Medulla oblongata (tissue), 1 donor: ENCODE data around the gene HSP90AA1.
"Not testable (repeated sequence)": the region's sequence is repeated elsewhere in the genome, so short reads cannot be mapped to it uniquely, and the experiment has no call there.

Experiments
- DNase-seq: peaks from one replicate; pipeline ENCODE4 v3.0.0-alpha.2; 2015; ENCODE audit errors: extremely low spot score

HSP90AA1 gene

DNA sequence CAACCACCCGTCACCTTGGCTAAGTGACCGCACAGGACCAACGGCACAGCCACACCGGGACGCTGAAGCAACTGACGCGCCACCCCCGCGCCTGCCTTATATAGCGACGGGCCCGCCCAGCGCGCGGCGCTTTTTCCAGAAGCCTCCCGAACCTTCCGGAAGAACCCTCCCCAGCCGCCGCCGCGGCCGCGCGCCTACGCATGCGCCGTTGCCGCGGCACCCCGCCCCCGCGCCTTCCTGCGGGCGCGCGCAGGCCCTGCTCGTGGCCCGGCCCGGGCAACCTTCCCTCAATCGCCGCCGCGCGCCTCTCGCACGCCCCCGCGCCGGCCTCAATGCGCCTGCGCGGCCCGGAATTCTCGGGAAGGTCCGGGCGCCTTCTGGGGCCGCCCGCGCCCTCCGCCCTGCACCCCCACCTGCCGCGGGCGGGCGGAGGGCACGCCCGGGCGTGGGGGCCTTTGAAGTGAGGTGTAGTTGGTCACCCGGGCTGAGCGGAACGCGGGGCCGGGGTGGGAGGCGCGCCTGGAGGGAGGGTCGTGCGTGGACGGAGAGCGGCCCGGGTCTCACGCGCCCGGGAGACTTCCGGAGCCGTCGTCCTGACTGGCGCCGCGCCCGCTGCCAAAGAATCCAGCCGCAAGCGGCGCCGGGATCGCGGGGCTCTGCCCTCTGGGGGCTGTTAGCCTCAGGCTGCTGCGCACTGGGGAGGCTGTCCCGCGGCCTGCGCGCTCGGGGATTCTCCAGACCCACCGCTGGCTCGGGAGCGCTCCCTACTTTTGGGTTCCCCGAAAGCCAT is at the start of gene HSP90AA1:
Gene HSP90AA1, minus strand, starts transcription at position 73 of the 790 bp plus-strand sequence. CDS start 666 bp downstream, outside the sequence.
- peak; percentile 93 for DNase-seq

DNA sequence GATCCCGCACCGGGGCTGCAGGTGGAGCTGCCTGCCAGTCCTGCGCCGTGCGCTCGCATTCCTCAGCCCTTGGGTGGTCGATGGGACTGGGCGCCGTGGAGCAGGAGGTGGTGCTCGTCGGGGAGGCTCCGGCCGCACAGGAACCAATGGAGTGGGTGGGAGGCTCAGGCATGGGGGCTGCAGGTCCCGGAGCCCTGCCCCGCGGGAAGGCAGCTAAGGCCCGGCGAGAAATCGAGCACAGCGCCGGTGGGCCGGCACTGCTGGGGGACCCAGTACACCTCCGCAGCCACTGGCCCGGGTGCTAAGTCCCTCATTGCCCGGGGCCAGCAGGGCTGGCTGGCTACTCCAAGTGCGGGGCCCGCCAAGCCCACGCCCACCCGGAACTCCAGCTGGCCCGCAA is 48.6 kb upstream of the HSP90AA1 start:
- DNase-seq, result not testable (repeated sequence)

DNA sequence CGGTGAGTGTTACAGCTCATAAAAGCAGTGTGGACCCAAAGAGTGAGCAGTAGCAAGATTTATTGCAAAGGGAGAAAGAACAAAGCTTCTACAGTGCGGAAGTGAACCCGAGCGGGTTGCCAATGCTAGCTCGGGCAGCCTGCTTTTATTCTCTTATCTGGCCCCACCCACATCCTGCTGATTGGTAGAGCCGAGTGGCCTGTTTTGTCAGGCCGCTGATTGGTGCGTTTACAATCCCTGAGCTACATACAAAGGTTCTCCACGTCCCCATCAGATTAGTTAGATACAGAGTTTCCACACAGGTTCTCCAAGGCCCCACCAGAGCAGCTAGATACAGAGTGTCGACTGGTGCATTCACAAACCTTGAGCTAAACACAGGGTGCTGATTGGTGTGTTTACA is 47.9 kb upstream of the HSP90AA1 start:
- not testable (repeated sequence) for DNase-seq

DNA sequence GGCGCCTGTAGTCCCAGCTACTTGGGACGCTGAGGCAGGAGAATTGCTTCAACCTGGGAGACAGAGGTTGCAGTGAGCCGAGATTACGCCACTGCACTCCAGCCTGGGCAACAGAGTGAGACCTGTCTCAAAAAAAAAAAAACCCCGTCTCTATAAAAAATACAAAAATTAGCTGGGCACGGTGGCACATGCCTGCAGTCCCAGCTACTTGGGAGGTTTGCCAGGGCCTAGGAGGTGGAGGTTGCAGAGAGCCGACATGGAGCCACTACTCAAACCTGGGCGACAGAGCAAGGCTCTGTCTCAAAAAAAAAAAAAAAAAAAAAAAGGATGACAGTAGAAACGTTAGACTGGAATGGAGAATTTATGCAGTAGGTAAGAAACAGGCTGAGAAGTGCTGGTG is 47.2 kb upstream of the HSP90AA1 start:
- not testable (repeated sequence) for DNase-seq

DNA sequence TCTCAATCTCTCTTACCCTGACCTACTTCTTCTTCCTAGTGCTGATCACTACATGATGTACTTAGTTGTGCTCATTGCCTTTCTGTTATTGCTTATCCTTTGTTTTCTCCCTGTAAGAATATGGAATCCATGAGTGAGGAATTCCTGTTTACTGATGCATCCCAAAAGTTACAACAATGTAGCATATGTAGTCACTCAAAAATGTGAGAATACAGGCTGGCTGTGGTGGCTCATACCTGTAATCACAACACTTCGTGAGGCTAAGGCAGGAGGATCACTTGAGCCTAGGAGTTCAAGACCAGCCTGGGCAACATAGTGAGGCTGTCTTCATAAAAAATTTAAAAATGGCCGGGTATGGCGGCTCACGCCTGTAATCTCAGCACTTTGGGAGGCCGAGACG is 44.9 kb upstream of the HSP90AA1 start:
- DNase-seq, result no peak

DNA sequence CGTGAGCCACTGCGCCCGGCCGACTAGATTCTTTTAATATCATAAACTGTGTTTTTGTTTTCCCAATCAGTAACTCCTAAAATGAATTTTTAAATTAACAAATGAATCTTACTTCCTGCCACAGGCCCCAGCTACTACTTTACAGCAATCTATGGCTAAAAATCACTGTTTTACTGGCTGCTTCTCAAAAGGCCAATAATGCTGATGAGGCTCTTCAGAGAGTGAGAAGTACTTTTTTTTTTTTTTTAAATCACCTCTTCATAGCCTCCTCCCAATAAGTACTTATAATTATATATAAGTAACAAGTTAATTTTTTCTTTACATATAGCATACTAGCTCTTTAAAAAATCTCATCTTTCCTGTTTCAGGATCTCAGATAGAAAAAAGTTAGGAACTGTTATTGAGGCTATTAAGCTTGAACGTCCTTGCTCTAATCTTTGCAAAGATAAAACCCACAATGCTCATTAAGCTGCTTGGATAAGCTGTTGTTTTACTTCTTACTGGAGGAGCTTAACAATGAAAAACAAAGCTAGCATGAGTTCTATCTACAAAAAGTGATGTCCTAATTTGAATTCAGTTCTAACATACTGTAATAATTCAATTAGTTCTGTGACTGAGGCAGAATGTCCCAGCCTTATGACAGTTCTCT is 40.1 kb upstream of the HSP90AA1 start:
- DNase-seq, result no peak

DNA sequence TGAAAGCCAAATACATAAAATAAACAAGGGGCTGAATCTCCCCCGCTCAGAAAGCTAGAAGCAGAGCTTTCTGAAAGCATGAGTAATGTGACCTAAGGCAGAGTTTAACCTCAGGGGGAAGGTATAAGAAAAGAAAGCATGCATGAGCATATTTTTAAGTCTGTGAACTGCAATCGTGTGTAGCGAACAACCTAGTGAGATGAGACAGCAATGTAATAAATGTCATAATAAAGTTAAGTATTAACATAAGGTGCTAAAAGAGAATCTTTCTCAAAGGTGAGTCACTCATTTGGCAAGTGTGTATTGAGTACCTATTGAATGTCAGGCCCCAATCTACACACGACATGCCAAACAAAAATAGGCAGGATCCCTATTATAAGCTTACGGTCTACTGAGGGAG is 38.7 kb upstream of the HSP90AA1 start:
- no peak for DNase-seq

DNA sequence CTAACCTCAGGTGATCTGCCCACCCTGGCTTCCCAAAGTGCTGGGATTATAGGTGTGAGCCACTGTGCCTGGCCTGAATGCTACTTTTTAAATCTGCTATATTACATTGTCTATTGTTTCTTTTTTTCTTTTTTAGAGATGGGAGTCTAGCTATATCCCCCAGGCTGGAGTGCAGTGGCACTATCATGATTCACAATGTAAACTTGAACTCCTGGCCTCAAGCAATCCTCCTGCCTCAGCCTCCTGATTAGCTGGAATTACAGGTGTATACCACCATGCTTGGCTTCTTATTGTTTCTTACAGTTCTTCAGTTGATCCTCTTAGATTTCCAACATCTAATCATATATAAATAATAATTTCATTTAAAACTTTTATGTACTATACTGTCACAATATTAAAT is 37.6 kb upstream of the HSP90AA1 start:
- no peak for DNase-seq

DNA sequence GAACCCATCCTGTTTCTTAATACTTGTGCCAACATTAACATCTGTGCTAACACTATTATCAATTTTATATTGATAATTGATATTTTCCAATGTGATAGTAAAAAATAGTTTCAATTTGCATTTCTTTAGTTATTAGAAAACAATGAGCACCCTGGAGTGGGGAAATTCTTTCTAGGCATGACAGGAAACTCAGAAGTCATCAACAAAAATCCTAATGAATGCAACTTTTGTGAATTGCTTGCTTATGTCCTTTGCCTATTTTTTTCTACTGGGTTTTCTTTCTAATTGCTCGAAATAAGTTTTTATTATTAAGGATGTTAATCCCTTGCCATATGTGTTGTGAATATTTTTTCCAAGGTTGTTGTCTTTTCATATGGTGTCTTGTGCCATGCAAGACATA is 34.7 kb upstream of the HSP90AA1 start:
- no peak for DNase-seq

DNA sequence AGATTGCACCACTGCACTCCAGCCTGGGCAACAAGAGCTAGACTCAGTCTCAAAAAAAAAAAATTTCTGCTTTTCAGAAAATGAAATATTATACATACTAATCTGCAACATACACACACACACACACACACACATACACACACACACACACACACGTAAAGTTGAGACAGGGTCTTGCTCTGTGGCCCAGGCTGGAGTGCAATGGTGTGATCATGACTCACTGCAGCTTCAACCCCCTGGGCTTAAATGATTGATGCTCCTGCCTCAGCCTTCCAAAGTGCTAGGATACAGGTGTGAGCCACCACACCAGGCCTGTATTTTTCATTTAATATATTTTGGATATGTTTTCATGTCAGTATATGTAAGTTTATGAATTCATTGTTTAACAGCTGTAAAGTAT is 34.0 kb upstream of the HSP90AA1 start:
- DNase-seq, result no peak

DNA sequence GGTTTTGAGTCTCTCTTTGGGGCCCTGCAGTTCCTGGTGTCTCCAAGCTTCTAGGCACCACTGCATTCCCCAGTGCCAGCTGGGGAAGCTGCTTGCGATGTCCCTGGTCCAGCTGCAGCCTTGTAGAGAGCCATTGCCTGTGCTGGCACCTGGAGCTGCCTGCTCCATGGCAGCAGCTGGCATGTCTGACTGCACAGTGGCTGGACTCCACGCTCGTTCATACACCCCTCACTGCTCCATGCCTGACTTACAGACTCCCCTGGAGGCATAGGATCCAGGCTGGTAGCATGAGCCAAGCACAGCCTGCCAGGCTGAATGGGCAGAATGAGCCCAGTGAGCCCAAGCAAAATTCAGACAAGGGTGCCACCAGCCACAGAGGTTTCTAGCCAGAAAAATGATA is 31.0 kb upstream of the HSP90AA1 start:
- no peak for DNase-seq

DNA sequence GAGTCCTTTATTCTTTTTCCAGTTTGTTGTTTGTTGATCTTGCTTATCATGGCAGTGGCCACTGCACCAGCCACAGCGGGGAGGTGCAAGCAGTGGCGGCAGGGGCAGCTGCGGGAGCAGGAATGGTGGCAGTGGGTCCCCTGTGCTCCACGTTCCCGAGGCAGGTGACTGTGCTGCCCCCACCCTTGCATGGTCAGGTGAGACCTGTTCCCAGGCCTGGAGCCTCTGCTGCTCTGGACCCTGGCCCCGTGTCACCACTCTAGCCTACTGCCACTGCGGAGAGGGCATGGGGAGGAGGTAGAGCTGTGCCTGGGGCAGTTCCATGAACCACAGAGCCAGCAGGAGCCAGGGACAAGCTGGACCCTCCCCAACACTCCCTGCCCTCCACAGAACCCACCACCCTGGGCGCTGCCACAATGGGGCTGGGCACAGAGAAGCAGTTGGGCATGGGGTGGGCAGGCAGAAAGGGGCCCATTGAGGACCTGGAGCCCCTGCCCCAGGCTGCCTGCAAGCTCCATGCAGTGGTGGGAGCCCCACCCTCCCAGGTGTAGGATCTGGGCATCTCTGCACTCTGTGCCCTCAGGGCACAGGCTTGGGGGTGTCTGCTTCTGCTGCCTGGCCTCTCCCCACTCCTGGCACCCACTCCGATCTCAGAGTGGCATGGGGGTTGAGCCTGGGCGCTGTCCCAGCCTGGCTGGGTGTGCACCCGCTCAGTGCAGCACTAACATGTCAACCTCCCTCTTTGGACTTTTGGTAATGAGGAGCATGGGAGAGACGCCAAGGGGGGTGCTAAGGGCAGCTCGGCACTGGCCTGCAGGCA is 29.7 kb upstream of the HSP90AA1 start:
- no peak for DNase-seq

DNA sequence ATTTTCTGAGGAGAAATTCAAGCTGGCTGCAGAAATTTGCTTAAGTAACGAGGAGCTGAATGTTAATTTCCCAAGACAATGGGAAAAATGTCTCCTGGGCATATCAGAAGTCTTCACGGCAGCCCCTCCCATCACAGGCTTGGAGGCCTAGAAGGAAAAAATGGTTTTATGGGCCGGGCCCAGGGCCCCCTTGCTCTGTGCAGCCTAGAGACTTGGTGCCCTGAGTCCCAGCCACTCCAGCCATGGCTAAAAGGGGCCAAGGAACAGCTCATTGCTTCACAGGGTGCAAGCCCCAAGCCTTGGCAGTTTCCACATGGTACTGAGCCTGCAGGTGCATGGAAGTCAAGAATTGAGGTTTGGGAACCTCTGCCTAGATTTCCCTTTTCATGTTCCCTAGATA is 24.3 kb upstream of the HSP90AA1 start:
- no peak for DNase-seq

DNA sequence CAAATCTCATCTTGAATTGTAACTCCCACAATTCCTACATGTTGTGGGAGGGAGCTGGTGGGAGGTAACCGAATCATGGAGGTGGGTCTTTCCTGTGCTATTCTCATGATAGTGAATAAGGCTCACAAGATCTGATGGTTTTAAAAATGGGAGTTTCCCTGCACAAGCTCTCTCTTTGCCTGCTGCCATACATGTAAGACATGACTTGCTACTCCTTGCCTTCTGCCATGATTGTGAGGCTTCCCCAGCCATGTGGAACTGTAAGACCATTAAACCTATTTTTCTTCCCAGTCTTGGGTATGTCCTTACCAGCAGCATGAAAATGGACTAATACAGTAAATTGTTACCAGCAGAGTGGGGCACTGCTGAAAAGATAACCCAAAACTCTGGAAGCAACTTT is 22.5 kb upstream of the HSP90AA1 start:
- DNase-seq, result not testable (repeated sequence)

DNA sequence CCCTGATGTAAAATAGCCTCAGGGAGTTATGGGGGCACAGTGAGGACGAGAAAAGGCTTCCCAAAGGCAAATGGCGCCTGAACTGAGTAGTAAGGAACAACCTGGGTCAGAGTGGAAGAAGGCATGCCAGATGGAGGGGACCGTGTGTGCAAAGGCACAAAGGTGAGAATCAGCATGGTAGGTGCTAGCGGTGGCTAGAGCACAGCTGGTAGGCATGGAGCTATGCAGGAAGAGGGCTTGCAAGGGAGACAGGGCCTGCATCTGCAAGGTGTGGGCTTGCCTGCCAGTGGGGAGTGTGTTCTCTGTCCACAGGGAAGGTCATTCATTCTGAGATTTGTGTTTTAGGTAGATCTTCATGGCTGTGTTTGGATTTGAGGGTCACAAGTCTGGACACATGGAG is 18.5 kb upstream of the HSP90AA1 start:
- no peak for DNase-seq

DNA sequence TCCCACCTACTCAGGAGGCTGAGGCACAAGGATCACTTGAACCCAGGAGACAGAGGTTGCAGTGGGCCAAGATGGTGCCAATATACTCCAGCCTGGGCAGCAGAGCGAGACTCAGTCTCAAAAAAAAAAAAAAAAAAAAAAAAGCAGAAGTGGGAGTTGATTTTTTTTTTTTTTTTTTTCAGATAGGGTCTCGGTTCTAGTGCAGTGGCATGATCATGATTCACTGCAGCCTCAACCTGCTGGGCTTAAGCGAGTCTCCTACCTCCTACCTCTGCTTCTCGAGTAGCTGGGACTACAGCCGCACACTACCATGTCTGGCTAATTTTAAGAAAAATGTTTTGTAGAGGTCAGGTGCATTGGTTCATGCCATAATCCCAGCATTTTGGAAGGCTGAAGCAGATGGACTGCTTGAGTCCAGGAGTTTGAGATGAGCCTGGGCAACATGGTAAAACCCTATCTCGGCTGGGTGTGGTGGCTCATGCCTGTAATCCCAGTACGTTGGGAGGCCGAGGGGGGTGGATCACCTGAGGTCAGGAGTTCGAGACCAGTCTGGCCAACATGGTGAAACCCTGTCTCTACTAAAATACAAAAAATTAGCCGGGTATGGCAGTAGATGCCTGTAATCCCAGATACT is 16.3 kb upstream of the HSP90AA1 start:
- DNase-seq, result no peak

DNA sequence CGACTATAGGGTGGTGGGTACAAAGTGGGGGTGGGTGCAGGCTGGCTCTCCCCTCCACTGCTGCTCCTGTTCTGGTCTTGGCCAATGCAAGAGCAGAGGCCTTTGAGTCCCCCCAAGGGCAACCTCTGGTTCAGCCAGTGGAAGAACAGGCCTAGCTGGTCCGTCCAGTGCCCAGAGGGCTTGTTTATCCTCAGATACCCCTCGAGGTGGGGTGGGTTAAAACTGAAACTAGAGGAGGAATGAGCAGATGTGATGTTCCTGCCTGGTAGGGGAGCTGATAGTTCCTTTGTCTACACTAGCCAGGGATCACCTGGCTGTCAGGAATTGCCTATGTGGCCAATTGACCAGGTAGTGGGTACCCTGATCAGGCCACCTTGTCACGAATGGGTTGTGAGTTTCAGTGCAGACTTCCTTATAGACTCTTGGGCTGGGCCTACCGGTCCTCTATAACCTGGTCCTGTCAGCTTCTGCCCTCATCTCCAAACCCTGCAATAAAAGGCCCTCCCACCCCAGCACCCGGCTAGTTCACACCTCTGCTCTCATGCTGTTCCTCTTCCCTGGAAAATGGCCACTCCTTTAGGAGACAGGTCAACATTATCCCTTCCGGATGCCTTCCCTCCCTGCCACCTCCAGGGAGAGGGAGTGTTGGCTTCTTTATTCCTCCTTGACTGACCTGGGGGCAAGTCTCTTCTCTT is 10.7 kb upstream of the HSP90AA1 start:
- DNase-seq, result no peak

DNA sequence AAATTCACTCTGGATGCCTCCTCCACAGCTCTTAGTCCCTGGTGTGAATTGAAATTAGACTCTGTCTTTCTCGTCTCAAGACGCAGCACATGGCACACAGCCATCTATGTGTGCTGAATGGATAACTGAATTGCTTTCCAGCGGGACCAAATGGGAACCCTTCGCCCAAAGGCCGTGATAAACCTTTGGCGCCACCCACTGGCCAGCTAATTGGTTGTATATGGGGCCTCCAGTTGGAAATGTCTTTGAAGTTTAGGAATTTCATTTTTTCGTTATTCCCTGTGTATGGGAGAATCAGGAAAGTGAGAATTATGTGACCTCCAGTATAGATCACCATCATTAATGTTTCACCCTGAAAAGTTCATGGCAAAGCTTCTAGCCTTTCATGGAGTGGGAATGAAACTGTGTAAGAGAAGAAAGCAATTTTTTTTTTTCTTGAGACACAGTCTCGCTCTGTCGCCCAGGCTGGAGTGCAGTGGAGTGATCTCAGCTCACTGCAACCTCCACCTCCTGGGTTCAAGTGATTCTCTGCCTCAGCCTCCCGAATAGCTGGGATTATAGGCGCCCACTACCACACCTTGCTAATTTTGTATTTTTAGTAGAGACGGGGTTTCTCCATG is 9.8 kb upstream of the HSP90AA1 start:
- peak; percentile 95 for DNase-seq

DNA sequence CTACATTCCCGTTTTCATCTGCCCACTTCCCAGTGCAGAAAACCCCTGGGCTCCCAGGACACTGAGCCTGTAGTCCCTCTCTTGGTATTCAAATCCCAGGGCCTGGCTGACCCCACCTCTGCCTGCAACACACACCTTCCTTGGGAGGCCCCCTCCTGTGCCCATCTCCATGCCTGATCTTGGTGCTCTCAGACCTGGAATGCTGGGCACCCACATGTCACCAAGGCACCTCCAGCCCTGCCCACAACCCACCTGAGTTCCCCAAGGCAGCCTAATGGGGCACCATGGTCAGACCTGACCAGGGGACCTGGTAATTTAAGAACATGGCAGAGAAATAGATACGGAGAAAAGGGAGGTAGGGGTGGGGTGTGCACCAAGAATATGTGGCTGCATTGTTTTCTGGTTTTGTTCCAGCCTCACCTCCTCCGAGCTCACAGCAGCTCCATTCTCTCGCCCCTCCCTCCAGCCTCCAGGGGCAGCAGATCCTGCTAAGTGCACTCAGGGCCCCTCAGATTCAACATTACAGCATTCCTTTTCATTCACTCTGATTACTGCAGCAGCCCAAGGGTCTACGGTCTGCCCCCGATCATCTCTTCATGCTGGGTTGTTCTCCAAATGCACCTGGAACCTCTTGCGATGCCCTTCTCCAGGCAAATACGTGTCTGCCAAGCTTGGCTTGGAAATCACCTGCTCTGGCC is 9.2 kb upstream of the HSP90AA1 start:
- no peak for DNase-seq

DNA sequence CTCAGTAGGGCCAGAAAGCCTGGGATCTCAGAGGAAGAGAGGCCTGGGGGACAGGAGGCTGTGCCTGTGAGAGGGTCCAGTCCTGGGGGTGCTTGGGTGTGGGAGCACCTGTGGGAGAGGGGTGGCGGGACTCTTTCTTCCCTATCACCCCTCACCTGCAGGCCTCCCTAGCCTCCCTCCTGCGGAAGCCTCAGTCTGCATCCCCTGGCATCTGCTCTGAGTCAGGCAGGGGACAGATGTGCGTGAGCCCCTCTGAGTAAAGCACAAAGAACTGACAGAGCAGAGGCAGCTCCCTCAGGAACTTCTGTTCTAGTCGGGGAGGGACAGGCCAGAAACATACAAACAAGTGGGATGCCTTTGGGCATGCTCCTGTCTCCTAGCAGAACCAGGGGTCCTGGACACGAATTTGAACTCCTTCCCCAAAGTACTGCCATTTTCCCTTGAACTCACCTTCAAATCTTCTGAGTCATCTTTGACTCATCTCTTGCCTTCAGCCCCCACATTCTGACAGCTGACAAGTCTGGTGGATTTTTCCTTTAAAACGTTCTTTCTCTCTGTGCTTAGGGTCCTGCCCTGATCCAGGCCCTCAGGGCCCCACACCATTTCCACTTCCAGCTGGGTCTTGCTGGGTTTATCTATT is 8.5 kb upstream of the HSP90AA1 start:
- no peak for DNase-seq
